DND-41 (cell line): ENCODE results near the gene OR2T10.

Experiments used
- ATAC-seq: fragments of 200-7000 bp; cut with Tn5 transposase; 3 replicates; pipeline ENCODE4 v1.9.1; 2021; ENCODE audit warnings: low read depth; ENCODE audit not compliant: insufficient read depth
- DNase-seq: peaks from one replicate; pipeline ENCODE4 v3.0.0-alpha.2; 2020
- H2AFZ ChIP-seq: 2 replicates; pipeline ENCODE4 v1.6.0; 2012; ENCODE audit warnings: low read depth, low read length
- H3K27ac ChIP-seq: 2 replicates; pipeline ENCODE4 v1.5.1; 2012; ENCODE audit warnings: low read length, inconsistent platforms
- H3K27me3 ChIP-seq: fragments of 200-600 bp; sonication (generic); 2 replicates; pipeline ENCODE4 v1.6.0; 2012; ENCODE audit warnings: low read length, mild to moderate bottlenecking, inconsistent platforms; ENCODE audit not compliant: insufficient read depth, poor library complexity
- H3K36me3 ChIP-seq: 2 replicates; pipeline ENCODE4 v1.5.1; 2012; ENCODE audit warnings: low read length, inconsistent platforms; ENCODE audit not compliant: insufficient read depth
- H3K4me1 ChIP-seq: 2 replicates; pipeline ENCODE4 v1.5.1; 2012; ENCODE audit warnings: mild to moderate bottlenecking, low read length; ENCODE audit not compliant: insufficient read depth
- H3K4me2 ChIP-seq: 2 replicates; pipeline ENCODE4 v1.6.0; 2012; ENCODE audit warnings: mild to moderate bottlenecking, moderate library complexity, low read length, inconsistent platforms; ENCODE audit not compliant: insufficient read depth
- H3K4me3 ChIP-seq, 2 experiments: fragments of 200-600 bp in 1 of 2; shearing (Covaris generic) in 1 of 2; 2 replicates each; pipeline ENCODE4 v1.5.1; 2012 to 2016; ENCODE audit warnings: inconsistent platforms in 2 of 2, low read length in 2 of 2, mild to moderate bottlenecking in 2 of 2, low read depth in 1 of 2, moderate library complexity in 1 of 2
- H3K79me2 ChIP-seq: 2 replicates; pipeline ENCODE4 v1.6.0; 2012; ENCODE audit warnings: low read length, inconsistent platforms; ENCODE audit not compliant: insufficient read depth
- H3K9ac ChIP-seq: 2 replicates; pipeline ENCODE4 v1.6.0; 2012; ENCODE audit warnings: low read depth, mild to moderate bottlenecking, inconsistent platforms, low read length, moderate library complexity
- H3K9me3 ChIP-seq: 2 replicates; pipeline ENCODE4 v1.5.1; 2012; ENCODE audit warnings: low read length, moderate library complexity, mild to moderate bottlenecking, inconsistent platforms; ENCODE audit not compliant: insufficient read depth, severe bottlenecking
- H4K20me1 ChIP-seq: 2 replicates; pipeline ENCODE4 v1.6.0; 2012; ENCODE audit warnings: low read length; ENCODE audit not compliant: insufficient read depth
- CTCF ChIP-seq: IDR thresholded peaks from 2 replicates; pipeline ENCODE4 v1.5.1; 2012; ENCODE audit warnings: borderline replicate concordance, low read length, moderate library complexity, mild to moderate bottlenecking; ENCODE audit not compliant: poor library complexity, severe bottlenecking; ENCODE audit errors: extremely low read depth
- EZH2 ChIP-seq: IDR thresholded peaks from 3 replicates; pipeline ENCODE4 v1.6.1; 2012; ENCODE audit warnings: borderline replicate concordance, low read depth, mild to moderate bottlenecking, moderate library complexity, low read length, inconsistent platforms; ENCODE audit not compliant: severe bottlenecking

The OR2T10 gene

DNA sequence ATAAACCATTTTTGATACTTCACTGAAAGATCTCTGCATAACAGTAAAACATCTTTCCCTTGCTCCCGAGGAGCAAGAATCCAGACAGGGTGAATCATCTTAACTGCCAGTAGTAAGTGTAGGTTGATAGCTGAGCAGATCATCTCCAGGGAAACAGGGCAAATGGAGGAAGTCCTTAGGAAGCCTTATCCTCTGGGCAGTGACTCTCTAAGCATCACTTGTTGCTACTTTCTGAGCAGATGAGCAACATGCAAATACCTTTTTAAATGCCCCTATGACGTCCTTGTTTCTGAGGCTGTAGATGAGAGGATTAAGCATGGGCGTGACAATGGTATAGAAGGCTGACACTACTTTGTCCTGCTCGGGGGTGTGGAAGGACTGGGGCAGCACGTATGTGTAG, 28.5 kb upstream of the OR2T10 start:
- DNase-seq: no peak
- Histone ChIP-seq H3K27me3 (no peaks in the 10 kb centered on the region), H3K79me2 (no peaks in the 10 kb centered on the region), H3K9ac (no peak overlapping the region), H3K4me1 (no peaks in the 10 kb centered on the region), H3K4me2 (no peak overlapping the region), H3K9me3 (no peaks in the 10 kb centered on the region), H3K36me3 (no peaks in the 10 kb centered on the region), H3K27ac (no peak overlapping the region), H3K4me3 (no peak overlapping the region), H4K20me1 (no peaks in the 10 kb centered on the region), H2AFZ (no peak overlapping the region)
- ATAC-seq: no peak
- TF ChIP-seq EZH2 (no peak), CTCF (no peak)

DNA sequence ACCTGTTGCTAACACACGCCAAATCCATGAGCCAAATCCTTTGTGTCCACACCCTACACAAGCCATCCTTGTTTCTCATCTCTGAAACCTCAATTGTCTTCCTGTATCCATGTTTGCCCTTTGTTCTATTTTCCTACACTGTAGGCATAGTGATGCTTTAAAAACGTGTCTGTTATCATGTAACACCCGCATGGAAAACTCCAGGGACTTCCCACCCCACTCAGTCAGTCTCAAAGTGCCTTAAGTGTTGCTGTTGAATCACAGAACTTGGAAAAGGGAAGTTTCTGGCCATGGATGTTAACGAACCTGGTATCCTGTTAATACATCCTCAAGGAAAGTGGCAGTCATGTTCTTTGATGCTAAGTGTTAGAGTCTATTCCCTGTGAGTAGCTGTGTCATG, 27.7 kb upstream of the OR2T10 start:
- H2AFZ ChIP-seq: no peak overlapping the region
- no peak overlapping the region for H3K27ac ChIP-seq
- TF ChIP-seq EZH2: no peak
- TF ChIP-seq CTCF: no peak
- no peak overlapping the region for H3K4me3 ChIP-seq
- ATAC-seq (no peak), DNase-seq (no peak)
- H3K79me2 ChIP-seq: no peaks in the 10 kb centered on the region
- no peaks in the 10 kb centered on the region for H3K36me3 ChIP-seq
- H3K4me1 ChIP-seq: no peaks in the 10 kb centered on the region
- H3K27me3 ChIP-seq: no peaks in the 10 kb centered on the region
- H3K9me3 ChIP-seq: no peaks in the 10 kb centered on the region
- no peaks in the 10 kb centered on the region for H4K20me1 ChIP-seq
- H3K4me2 ChIP-seq: no peak overlapping the region
- no peak overlapping the region for H3K9ac ChIP-seq

- Histone ChIP-seq H3K4me2 (no peak overlapping the region), H2AFZ (no peak overlapping the region), H3K9ac (no peak overlapping the region), H3K4me3 (no peak overlapping the region), H3K79me2 (no peaks in the 10 kb centered on the region), H3K36me3 (no peaks in the 10 kb centered on the region), H3K27me3 (no peaks in the 10 kb centered on the region), H4K20me1 (no peaks in the 10 kb centered on the region), H3K27ac (no peak overlapping the region), H3K9me3 (no peaks in the 10 kb centered on the region), H3K4me1 (no peaks in the 10 kb centered on the region)
- ATAC-seq (peak; percentile 80), DNase-seq (peak; percentile 4)
- TF ChIP-seq CTCF (peak; percentile 58), EZH2 (no peak)
Observed at GRCh38 chr1:248622570-248623001, 25.1 kb upstream of the OR2T10 start.

DNA sequence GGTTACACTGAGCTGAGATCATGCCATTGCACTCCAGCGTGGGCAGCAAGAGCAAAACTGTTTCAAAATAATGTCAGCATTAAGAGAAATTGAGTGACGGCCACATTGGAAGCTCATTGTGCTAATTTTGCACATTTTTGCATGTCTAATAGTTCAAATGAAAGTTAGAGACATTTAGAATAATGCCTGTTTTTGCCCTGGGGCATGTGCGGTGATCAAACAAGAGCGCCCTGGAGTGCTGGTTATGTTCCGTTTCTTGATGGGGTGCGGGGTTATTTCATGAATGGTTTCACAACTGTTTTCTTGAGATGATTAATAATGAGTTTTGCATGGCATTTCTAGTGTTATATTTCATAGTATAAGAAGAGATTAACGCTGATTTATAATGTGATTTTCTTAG, 24.3 kb upstream of the OR2T10 start:
- H3K36me3 ChIP-seq: no peaks in the 10 kb centered on the region
- H3K9ac ChIP-seq: no peak overlapping the region
- TF ChIP-seq EZH2 (no peak), CTCF (no peak)
- H3K27me3 ChIP-seq: no peaks in the 10 kb centered on the region
- no peaks in the 10 kb centered on the region for H3K9me3 ChIP-seq
- DNase-seq (no peak), ATAC-seq (no peak)
- no peak overlapping the region for H3K27ac ChIP-seq
- no peak overlapping the region for H2AFZ ChIP-seq
- no peaks in the 10 kb centered on the region for H4K20me1 ChIP-seq
- H3K4me1 ChIP-seq: no peaks in the 10 kb centered on the region
- H3K79me2 ChIP-seq: no peaks in the 10 kb centered on the region
- H3K4me2 ChIP-seq: no peak overlapping the region
- no peak overlapping the region for H3K4me3 ChIP-seq
